WTC11 (cell line): ENCODE measurements around the gene COL6A3. TPM values are rescaled to one million over a fixed set of nuclear protein-coding genes. Genes with fewer than 3 reads are reported as not detected.

Experiments
- ATAC-seq: fragments of 200-7000 bp; cut with Tn5 transposase; 2 replicates; pipeline ENCODE4 v1.10.0; 2021; ENCODE audit warnings: mild to moderate bottlenecking, moderate library complexity
- CTCF ChIA-PET: fragments of 300-600 bp; sonication (Branson Sonifier 250); formaldehyde crosslinking; loops from one replicate; lab custom pipeline; 2021; ENCODE audit warnings: antibody characterized with exemption; lab: Charles Lee
- POLR2A ChIA-PET: fragments of 350-600 bp; sonication (Branson Sonifier 250); formaldehyde crosslinking; loops from one replicate; lab custom pipeline; 2021; ENCODE audit warnings: antibody characterized with exemption; lab: Charles Lee
- DNase-seq: peaks from one replicate; pipeline ENCODE4 v3.0.0; 2021; ENCODE audit warnings: low spot score
- H3K27ac Mint-ChIP-seq: 2 replicates; pipeline ENCODE4 v1.8.0; 2021; ENCODE audit warnings: mixed read lengths
- H3K27me3 Mint-ChIP-seq: 2 replicates; pipeline ENCODE4 v1.8.0; 2021; ENCODE audit warnings: low read depth, mild to moderate bottlenecking, moderate library complexity, mixed read lengths
- H3K36me3 Mint-ChIP-seq: 2 replicates; pipeline ENCODE4 v1.8.0; 2021; ENCODE audit warnings: mixed read lengths
- H3K4me1 Mint-ChIP-seq: 2 replicates; pipeline ENCODE4 v1.8.0; 2022; ENCODE audit warnings: mixed read lengths
- H3K4me3 Mint-ChIP-seq: 2 replicates; pipeline ENCODE4 v1.8.0; 2021; ENCODE audit warnings: mild to moderate bottlenecking, moderate library complexity, mixed read lengths
- H3K9me3 Mint-ChIP-seq: 2 replicates; pipeline ENCODE4 v1.8.0; 2021; ENCODE audit warnings: mixed read lengths
- ELF4 ChIP-seq: sonication (generic); formaldehyde crosslinking; IDR thresholded peaks from 2 replicates; pipeline ENCODE4 v1.8.1; 2022; ENCODE audit warnings: low read depth, mild to moderate bottlenecking, moderate library complexity, missing genetic modification reagents
- ESRRA ChIP-seq: sonication (generic); formaldehyde crosslinking; IDR thresholded peaks from 2 replicates; pipeline ENCODE4 v1.8.1; 2022; ENCODE audit warnings: mild to moderate bottlenecking, missing genetic modification reagents, borderline replicate concordance
- ETV6 ChIP-seq: sonication (generic); formaldehyde crosslinking; IDR thresholded peaks from 2 replicates; pipeline ENCODE4 v1.8.1; 2022; ENCODE audit warnings: mild to moderate bottlenecking, missing genetic modification reagents
- GTF2I ChIP-seq: fragments of 250-450 bp; sonication (Bioruptor Pico); conservative IDR thresholded peaks from 2 replicates; pipeline ENCODE4 v1.4.0; 2021; ENCODE audit warnings: mild to moderate bottlenecking
- HMGA2 ChIP-seq: fragments of 250-450 bp; sonication (Bioruptor Pico); IDR thresholded peaks from 2 replicates; pipeline ENCODE4 v1.4.0; 2021; ENCODE audit warnings: mild to moderate bottlenecking, moderate library complexity
- SMAD3 ChIP-seq: sonication (generic); formaldehyde crosslinking; IDR thresholded peaks from 2 replicates; pipeline ENCODE4 v1.8.0; 2022; ENCODE audit warnings: missing genetic modification reagents, mild to moderate bottlenecking, borderline replicate concordance
- ZNF121 ChIP-seq: sonication (generic); formaldehyde crosslinking; IDR thresholded peaks from 2 replicates; pipeline ENCODE4 v1.8.0; 2023; ENCODE audit warnings: missing genetic modification reagents
- ZNF138 ChIP-seq: sonication (generic); formaldehyde crosslinking; conservative IDR thresholded peaks from 2 replicates; pipeline ENCODE4 v1.8.1; 2022; ENCODE audit warnings: mild to moderate bottlenecking, moderate library complexity, missing genetic modification reagents
- ZNF219 ChIP-seq: sonication (generic); formaldehyde crosslinking; IDR thresholded peaks from 2 replicates; pipeline ENCODE4 v1.8.0; 2023; ENCODE audit warnings: missing genetic modification reagents, mild to moderate bottlenecking, borderline replicate concordance
- ZNF317 ChIP-seq: sonication (generic); formaldehyde crosslinking; IDR thresholded peaks from 2 replicates; pipeline ENCODE4 v1.8.1; 2023; ENCODE audit warnings: low read depth, mild to moderate bottlenecking, moderate library complexity, missing genetic modification reagents, borderline replicate concordance
- total RNA-seq: library from RNA; stranded (reverse); gene quantifications from 3 replicates; pipeline ENCODE4 v1.2.3, GENCODE V29; 2021
- TF ChIP-seq, protein P1 (sequence below): sonication (generic); formaldehyde crosslinking; IDR thresholded peaks from 2 replicates; pipeline ENCODE4 v1.8.1; 2023; ENCODE audit warnings: mild to moderate bottlenecking, missing genetic modification reagents, borderline replicate concordance
- TF ChIP-seq, protein P2 (sequence below): fragments of 250-450 bp; sonication (Bioruptor Pico); IDR thresholded peaks from 2 replicates; pipeline ENCODE4 v1.8.0; 2021; ENCODE audit warnings: mild to moderate bottlenecking
- TF ChIP-seq, protein P3 (sequence below): sonication (generic); formaldehyde crosslinking; IDR thresholded peaks from 2 replicates; pipeline ENCODE4 v1.8.0; 2022; ENCODE audit warnings: mild to moderate bottlenecking, missing genetic modification reagents
- TF ChIP-seq, protein P4 (sequence below): sonication (generic); formaldehyde crosslinking; IDR thresholded peaks from 2 replicates; pipeline ENCODE4 v1.8.0; 2022; ENCODE audit warnings: mild to moderate bottlenecking, missing genetic modification reagents
- TF ChIP-seq, protein P5 (sequence below): sonication (generic); formaldehyde crosslinking; IDR thresholded peaks from 2 replicates; pipeline ENCODE4 v1.8.1; 2023; ENCODE audit warnings: mild to moderate bottlenecking, missing genetic modification reagents
- TF ChIP-seq, protein P6 (sequence below): fragments of 250-450 bp; sonication (Bioruptor Pico); conservative IDR thresholded peaks from 2 replicates; pipeline ENCODE4 v1.9.0; 2021; ENCODE audit warnings: mild to moderate bottlenecking
- TF ChIP-seq, protein P7 (sequence below): sonication (generic); formaldehyde crosslinking; IDR thresholded peaks from 2 replicates; pipeline ENCODE4 v1.8.1; 2023; ENCODE audit warnings: mild to moderate bottlenecking, moderate library complexity, missing genetic modification reagents
- TF ChIP-seq, protein P8 (sequence below): sonication (generic); formaldehyde crosslinking; IDR thresholded peaks from 2 replicates; pipeline ENCODE4 v1.8.1; 2023; ENCODE audit warnings: mild to moderate bottlenecking, missing genetic modification reagents, moderate library complexity
- TF ChIP-seq, protein P9 (sequence below): sonication (generic); formaldehyde crosslinking; IDR thresholded peaks from 2 replicates; pipeline ENCODE4 v1.8.1; 2022; ENCODE audit warnings: mild to moderate bottlenecking, moderate library complexity, missing genetic modification reagents

The COL6A3 gene
- total RNA-seq, 1 experiment from 2014 or later = 2.6 TPM

DNA sequence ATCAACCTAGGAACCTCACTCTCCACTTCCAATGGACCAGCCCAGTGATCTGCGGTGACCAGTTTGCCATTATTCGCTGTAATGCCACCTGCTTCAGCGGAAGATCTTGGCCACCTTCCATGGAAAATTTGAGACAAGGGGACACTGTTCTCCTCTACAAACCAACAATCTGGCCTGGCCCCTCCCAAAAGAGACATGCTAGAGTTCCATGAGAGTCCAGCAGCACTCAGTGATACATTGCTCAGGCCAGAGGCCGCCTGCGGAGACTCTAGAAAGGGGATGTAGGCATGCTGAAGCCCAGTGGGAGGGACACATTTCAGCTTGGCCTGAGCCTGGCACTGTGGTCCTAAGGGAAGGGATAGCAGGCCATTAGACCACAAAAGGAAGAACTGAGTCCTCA lies 58.3 kb downstream of the COL6A3 start (continued):
- TF ChIP-seq, protein P1, sequence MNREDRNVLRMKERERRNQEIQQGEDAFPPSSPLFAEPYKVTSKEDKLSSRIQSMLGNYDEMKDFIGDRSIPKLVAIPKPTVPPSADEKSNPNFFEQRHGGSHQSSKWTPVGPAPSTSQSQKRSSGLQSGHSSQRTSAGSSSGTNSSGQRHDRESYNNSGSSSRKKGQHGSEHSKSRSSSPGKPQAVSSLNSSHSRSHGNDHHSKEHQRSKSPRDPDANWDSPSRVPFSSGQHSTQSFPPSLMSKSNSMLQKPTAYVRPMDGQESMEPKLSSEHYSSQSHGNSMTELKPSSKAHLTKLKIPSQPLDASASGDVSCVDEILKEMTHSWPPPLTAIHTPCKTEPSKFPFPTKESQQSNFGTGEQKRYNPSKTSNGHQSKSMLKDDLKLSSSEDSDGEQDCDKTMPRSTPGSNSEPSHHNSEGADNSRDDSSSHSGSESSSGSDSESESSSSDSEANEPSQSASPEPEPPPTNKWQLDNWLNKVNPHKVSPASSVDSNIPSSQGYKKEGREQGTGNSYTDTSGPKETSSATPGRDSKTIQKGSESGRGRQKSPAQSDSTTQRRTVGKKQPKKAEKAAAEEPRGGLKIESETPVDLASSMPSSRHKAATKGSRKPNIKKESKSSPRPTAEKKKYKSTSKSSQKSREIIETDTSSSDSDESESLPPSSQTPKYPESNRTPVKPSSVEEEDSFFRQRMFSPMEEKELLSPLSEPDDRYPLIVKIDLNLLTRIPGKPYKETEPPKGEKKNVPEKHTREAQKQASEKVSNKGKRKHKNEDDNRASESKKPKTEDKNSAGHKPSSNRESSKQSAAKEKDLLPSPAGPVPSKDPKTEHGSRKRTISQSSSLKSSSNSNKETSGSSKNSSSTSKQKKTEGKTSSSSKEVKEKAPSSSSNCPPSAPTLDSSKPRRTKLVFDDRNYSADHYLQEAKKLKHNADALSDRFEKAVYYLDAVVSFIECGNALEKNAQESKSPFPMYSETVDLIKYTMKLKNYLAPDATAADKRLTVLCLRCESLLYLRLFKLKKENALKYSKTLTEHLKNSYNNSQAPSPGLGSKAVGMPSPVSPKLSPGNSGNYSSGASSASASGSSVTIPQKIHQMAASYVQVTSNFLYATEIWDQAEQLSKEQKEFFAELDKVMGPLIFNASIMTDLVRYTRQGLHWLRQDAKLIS (CRISPR knock-in tag) = no peak
- TF ChIP-seq HMGA2 (CRISPR knock-in tag) (no peak), ZNF219 (CRISPR knock-in tag) (no peak), ESRRA (CRISPR knock-in tag) (no peak), ZNF138 (CRISPR knock-in tag) (no peak), ETV6 (CRISPR knock-in tag) (no peak)
- TF ChIP-seq, protein P2, sequence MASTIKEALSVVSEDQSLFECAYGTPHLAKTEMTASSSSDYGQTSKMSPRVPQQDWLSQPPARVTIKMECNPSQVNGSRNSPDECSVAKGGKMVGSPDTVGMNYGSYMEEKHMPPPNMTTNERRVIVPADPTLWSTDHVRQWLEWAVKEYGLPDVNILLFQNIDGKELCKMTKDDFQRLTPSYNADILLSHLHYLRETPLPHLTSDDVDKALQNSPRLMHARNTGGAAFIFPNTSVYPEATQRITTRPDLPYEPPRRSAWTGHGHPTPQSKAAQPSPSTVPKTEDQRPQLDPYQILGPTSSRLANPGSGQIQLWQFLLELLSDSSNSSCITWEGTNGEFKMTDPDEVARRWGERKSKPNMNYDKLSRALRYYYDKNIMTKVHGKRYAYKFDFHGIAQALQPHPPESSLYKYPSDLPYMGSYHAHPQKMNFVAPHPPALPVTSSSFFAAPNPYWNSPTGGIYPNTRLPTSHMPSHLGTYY (CRISPR knock-in tag) = no peak
- TF ChIP-seq, protein P3, sequence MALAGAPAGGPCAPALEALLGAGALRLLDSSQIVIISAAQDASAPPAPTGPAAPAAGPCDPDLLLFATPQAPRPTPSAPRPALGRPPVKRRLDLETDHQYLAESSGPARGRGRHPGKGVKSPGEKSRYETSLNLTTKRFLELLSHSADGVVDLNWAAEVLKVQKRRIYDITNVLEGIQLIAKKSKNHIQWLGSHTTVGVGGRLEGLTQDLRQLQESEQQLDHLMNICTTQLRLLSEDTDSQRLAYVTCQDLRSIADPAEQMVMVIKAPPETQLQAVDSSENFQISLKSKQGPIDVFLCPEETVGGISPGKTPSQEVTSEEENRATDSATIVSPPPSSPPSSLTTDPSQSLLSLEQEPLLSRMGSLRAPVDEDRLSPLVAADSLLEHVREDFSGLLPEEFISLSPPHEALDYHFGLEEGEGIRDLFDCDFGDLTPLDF = no peak
- TF ChIP-seq, protein P4, sequence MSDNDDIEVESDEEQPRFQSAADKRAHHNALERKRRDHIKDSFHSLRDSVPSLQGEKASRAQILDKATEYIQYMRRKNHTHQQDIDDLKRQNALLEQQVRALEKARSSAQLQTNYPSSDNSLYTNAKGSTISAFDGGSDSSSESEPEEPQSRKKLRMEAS (CRISPR knock-in tag) = no peak

DNA sequence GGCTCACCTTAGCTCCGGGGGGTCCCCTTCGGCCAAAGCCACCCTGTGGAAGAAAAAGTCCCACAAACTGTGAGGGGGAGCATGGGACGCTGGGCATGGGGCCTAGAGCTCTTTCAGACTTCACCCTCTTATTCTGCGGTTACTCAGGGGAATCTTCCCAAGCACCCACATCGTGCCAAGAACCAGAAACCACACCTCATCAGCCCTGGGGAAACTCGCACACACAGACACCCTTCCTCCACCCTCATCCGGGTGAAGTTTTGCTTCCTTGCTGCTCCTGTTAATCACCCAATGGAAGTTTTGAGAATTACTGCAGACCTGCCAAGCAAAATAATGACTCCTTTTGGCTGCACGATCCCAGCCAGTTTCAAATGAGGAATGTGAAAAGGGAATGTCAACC lies 59.1 kb downstream of the COL6A3 start:
- ATAC-seq = no peak
- Mint-ChIP-seq H3K4me1 (peaks cover 55% of the 10 kb centered on the region), H3K4me3 (no peak overlapping the region), H3K36me3 (no peaks in the 10 kb centered on the region), H3K27me3 (peaks cover 5% of the 10 kb centered on the region), H3K27ac (no peak overlapping the region), H3K9me3 (no peaks in the 10 kb centered on the region)
- no peak for DNase-seq
- ChIA-PET CTCF (no interaction called here), POLR2A (no interaction called here)
- no peak for TF ChIP-seq ZNF121 (CRISPR knock-in tag)
- TF ChIP-seq, protein P4 (CRISPR knock-in tag) = no peak
- TF ChIP-seq, protein P5, sequence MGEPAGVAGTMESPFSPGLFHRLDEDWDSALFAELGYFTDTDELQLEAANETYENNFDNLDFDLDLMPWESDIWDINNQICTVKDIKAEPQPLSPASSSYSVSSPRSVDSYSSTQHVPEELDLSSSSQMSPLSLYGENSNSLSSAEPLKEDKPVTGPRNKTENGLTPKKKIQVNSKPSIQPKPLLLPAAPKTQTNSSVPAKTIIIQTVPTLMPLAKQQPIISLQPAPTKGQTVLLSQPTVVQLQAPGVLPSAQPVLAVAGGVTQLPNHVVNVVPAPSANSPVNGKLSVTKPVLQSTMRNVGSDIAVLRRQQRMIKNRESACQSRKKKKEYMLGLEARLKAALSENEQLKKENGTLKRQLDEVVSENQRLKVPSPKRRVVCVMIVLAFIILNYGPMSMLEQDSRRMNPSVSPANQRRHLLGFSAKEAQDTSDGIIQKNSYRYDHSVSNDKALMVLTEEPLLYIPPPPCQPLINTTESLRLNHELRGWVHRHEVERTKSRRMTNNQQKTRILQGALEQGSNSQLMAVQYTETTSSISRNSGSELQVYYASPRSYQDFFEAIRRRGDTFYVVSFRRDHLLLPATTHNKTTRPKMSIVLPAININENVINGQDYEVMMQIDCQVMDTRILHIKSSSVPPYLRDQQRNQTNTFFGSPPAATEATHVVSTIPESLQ (CRISPR knock-in tag) = no peak
- TF ChIP-seq, protein P2 (CRISPR knock-in tag) = no peak
- TF ChIP-seq, protein P6, sequence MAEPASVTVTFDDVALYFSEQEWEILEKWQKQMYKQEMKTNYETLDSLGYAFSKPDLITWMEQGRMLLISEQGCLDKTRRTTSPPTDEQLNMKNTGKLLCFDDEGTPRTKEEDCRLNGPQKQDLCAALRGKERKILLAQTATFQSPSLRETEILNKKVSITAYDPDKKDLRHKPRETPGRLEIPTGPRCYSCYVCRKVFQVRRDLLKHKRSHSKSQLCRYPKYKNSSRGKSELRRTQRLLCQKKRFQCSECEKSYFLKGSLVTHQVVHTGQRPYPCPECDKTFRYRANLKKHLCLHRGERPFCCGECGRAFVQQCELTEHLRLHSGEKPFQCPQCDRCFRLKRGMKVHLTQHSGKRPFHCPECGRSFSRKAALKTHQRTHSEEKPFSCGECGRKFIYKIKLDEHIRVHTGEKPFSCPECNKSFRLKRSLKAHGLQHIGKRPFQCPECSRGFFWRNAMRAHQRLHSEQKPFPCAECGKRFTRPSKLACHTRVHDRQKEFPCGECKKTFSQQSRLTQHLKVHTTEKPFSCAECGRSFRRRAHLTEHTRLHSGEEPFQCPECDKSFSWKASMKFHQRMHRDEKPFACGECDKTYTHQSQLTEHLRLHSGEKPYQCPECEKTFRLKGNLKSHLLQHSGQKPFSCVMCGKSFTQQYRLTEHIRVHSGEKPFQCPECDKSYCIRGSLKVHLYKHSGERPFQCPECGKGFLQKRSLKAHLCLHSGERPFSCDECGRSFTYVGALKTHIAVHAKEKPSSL = no peak
- TF ChIP-seq SMAD3 (CRISPR knock-in tag) = no peak
- TF ChIP-seq, protein P7, sequence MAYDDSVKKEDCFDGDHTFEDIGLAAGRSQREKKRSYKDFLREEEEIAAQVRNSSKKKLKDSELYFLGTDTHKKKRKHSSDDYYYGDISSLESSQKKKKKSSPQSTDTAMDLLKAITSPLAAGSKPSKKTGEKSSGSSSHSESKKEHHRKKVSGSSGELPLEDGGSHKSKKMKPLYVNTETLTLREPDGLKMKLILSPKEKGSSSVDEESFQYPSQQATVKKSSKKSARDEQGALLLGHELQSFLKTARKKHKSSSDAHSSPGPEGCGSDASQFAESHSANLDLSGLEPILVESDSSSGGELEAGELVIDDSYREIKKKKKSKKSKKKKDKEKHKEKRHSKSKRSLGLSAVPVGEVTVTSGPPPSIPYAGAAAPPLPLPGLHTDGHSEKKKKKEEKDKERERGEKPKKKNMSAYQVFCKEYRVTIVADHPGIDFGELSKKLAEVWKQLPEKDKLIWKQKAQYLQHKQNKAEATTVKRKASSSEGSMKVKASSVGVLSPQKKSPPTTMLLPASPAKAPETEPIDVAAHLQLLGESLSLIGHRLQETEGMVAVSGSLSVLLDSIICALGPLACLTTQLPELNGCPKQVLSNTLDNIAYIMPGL (CRISPR knock-in tag) = no peak
- TF ChIP-seq, protein P8, sequence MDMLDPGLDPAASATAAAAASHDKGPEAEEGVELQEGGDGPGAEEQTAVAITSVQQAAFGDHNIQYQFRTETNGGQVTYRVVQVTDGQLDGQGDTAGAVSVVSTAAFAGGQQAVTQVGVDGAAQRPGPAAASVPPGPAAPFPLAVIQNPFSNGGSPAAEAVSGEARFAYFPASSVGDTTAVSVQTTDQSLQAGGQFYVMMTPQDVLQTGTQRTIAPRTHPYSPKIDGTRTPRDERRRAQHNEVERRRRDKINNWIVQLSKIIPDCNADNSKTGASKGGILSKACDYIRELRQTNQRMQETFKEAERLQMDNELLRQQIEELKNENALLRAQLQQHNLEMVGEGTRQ (CRISPR knock-in tag) = no peak
- no peak for TF ChIP-seq GTF2I (CRISPR knock-in tag)
- no peak for TF ChIP-seq ELF4 (CRISPR knock-in tag)
- no peak for TF ChIP-seq ZNF219 (CRISPR knock-in tag)
- TF ChIP-seq, protein P9, sequence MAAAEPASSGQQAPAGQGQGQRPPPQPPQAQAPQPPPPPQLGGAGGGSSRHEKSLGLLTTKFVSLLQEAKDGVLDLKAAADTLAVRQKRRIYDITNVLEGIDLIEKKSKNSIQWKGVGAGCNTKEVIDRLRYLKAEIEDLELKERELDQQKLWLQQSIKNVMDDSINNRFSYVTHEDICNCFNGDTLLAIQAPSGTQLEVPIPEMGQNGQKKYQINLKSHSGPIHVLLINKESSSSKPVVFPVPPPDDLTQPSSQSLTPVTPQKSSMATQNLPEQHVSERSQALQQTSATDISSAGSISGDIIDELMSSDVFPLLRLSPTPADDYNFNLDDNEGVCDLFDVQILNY (CRISPR knock-in tag) = no peak
- no peak for TF ChIP-seq ZNF317 (CRISPR knock-in tag)
